Mesenteric fat pad (tissue), 1 donor: ENCODE data around the gene NFIB. TPM values are rescaled to one million over a fixed set of nuclear protein-coding genes. Genes with fewer than 3 reads are reported as not detected.

Experiments used
- DNase-seq: peaks from one replicate; pipeline ENCODE4 v3.0.0-alpha.2; 2020; ENCODE audit warnings: low spot score
- long read RNA-seq: library from polyadenylated mRNA; unstranded; transcript quantifications from one replicate; pipeline ENCODE4 v2.0.0, GENCODE V29; 2020
- total RNA-seq: library from RNA; stranded (reverse); fragmentation: NEBNext Ultra II Directional; extraction: Animal tissue kit (Norgen Biotek cat#: 25700); gene quantifications from one replicate; pipeline ENCODE4 v1.2.1, GENCODE V29; 2021
- donor health status: DM: yes; HTN: yes; CAD: no.

NFIB gene
- total RNA-seq: 143 TPM
- long read RNA-seq, full-length matches to known transcripts: 30 of 89 reads
- long read RNA-seq, partial matches to known transcripts: 16 of 89 reads
- long read RNA-seq, other reads (novel, unspliced or antisense): 43 of 89 reads

- DNase-seq: no peak
Measured at GRCh38 chr9:14313951-14314423, at the start of gene NFIB. TSS of gene NFIB (minus strand) at chr9:14314141. CDS start at chr9:14313511, 630 bp downstream.

DNA sequence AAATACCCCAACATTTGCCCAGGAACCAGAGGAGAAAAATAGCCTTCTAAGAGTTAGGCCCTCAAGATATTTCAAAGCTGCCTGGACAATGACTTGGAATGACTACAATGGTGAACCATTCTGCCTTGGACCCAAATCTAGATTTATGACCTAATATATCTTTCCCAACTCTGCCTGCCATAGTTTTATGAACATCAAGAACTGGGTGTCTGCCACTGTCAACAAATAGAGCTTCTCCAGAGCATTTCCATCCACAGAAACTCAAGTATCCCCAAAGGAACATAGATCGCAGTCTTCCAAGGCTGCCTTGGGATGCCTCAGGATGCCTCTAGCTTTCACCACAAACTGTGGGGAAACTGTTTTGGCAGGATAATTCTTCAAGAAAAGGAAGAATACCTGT, 48.2 kb upstream of the NFIB start:
- DNase-seq: no peak

DNA sequence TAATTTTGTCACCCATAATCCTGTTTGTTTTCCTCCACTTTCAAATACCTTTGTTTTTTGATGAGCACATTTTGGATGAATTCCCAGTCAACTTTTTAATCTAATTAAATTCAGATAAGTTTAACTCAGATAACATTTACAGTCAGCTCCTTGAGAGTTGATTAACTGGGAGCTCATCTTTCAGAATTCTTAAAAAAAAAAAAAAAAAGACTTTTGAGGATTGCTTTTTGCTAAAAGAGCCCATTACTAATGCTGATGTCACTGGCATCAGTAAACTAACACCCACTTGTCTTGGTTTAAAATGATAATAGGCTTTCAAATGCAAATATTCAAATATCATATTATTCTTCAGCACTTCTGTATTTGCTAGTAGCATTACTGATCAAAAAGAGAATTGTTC, 47.1 kb upstream of the NFIB start:
- DNase-seq: no peak

- DNase-seq: no peak
Measured at GRCh38 chr9:14358523-14358922, 44.6 kb upstream of the NFIB start.

GRCh38 chr9:14356351-14357265, 42.7 kb upstream of the NFIB start:
- DNase-seq: no peak

DNA sequence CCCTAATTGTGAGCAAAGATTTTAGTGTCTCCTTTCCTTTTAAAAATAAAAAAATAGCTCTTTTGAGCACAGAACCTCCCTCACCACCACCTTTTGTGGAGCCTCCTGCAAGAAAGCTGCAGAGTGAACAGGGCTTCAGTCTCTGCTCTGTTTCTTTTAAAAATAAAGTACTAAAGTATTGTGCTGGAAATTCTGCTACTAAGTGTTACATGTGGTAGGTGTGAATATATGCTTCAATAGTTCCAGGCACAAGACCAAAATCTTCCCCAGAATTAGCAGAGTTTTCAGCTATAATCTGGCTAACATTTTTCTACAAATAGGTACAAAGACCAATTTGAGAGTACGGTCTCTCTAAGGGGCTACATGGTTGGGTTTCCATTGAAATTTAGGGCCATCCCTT, 40.3 kb upstream of the NFIB start:
- DNase-seq: no peak

DNA sequence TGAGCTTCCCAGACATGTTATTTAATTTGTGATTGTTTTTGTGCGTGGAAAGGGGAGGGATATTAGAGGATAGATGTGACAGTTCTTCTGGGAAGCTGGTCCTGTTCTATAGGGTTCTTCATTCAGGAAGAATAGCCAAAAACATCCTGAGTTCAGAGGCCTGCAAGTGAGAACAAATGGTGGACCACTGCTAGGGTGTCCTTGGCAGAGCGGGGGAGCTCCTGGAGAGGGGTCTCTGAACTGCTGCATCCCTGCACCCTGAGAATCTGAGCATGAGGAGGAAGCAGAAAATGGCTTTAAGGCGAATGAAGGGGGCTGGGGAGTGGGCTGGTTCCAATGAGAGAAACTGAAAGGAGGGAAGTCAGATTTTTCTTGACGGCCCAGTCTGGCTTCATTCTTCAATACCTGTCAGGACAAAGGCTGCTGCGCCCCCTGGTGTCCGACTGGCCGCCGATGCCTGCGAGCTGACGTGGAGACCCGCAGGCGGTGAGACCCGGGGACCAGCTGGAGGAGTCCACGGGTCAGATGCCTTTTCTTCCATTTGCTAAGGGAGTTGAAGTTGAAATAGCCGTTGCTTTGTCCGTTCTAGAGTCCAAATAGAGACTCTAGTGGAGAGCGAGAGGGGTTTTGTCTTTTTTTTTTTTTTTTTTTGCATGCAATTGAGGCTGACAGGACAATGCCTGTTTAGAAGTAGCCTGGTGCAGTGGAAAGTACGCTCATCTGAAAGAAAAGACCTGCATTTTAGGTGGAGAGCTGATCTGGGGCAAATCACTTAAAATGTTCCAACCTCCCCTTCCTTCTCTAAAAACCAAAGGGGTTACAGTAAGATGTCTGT, 39.5 kb upstream of the NFIB start:
- peak; percentile 96 for DNase-seq

- DNase-seq: no peak
Measured at GRCh38 chr9:14352503-14352902, 38.6 kb upstream of the NFIB start.

- DNase-seq: no peak
Measured at GRCh38 chr9:14351221-14351836, 37.4 kb upstream of the NFIB start.

DNA sequence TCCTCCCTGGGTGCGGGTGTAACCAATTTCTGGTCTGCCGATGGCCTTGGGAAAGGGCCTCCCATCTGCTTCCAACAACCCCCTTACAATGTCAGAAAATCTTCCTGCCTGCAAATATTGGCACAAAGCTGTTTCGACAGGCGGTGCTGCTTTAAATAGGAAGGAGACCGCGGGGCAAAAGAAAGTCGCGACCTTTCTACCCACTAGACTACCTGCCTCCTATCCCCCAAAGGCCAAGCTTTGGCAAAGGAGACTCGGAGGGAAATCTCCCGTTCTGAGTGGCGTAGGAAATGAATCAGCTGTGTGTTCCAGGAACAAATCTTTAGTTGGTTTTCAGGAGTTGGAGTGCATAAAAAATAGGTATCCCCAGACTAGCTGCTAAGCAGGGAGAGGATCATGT, 36.8 kb upstream of the NFIB start:
- no peak for DNase-seq

DNA sequence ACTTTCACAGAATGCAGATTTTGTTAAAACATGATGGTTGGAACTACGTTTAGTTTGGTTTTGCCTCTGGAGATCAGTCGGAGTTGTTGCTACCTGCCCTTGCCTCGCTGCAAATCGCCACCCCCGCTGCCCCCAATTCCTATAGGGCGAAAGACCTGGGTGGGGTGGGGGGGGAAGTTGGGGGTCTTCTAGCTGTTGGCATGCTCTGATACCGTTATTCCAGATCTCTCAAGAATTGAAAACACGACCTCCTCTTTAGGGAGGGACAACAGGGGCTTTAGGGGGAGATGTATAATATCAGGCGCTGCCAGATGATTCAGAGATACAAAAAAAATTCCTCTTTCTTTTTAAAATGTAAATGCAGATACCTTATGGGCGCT, 36.4 kb upstream of the NFIB start:
- no peak for DNase-seq

DNA sequence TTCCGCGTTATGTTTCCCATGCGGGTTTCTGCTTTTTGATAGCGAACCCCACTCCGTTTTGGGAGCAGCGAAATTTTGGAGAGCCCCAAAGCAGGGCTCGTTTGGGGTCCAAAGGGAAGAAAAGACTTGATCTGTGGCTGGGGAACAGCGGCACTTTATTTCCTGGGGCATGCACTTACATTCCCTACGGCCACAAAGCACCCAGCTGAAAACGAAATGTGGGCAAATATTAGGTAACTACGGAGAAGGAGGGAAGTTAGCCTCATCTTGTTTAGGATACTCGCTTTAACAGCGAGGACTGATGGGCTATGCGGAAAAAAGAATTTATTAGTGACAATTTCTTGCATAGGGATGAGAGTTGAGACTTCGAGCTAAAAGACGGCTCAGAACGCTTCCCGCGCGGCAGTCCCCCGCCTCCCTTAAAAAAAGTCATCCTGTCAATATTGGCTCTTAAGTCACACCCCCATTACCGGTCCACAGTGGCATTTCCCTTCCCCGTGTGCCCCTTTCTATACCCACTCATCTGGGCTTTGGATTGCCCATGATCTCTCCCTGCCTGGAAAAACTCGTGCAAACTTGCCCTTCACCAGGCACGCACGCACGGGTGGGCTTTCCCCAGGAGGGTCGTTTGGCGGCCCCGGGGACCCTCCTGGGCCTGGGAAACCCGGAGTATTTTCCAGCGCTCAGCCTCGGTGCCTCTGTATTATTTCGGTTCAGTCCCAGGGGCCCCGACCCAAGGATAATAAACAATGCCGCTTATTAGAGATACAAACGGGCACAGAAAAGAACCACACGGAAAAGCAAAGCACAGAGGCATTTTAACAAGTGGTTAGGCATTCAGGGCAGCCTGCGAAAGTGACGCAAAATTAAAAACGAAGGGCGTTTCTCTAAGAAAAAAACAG, 35.8 kb upstream of the NFIB start:
- no peak for DNase-seq

GRCh38 chr9:14349146-14349446, 35.2 kb upstream of the NFIB start:
- DNase-seq: no peak

GRCh38 chr9:14348373-14349145, 34.6 kb upstream of the NFIB start:
- DNase-seq: no peak

GRCh38 chr9:14348123-14348372, 34.1 kb upstream of the NFIB start:
- DNase-seq: no peak

DNA sequence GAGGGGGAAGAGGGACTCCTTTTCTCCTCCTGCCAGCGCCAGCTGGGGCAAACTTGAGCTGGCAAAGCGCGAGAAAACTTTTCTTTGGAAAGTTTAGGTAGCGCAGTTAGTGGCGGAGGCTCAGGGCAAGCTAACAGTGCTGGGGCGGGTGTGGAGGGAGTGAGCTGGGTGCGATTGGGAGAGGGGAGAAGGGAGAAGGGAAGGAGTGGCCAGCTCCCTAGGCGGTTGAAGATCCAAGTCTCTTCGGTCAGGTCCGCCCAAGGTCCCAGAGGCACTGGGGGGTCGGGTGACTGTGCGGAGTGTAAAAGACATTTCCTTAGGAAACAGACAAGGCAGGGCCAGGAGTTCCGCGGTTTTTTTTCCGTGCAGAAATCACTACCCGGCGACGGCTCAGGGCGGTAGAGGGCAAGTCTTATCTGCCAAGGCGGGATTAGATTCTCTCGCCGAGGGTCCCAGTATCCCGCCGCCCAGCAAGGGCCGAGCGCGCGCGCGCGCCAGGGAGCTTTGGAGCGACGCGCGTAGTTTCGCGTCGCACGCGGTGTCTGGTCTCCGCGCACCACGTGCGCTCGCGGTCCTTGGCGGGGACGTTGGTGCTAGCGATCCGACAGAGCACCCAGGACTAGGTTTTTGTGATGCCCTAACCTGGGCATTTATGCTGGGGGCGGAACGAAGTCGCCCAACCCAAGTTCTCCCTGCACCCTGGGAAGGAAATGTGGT, 33.6 kb upstream of the NFIB start:
- no peak for DNase-seq

- DNase-seq: no peak
Measured at GRCh38 chr9:14346811-14347405, 33.0 kb upstream of the NFIB start.

DNA sequence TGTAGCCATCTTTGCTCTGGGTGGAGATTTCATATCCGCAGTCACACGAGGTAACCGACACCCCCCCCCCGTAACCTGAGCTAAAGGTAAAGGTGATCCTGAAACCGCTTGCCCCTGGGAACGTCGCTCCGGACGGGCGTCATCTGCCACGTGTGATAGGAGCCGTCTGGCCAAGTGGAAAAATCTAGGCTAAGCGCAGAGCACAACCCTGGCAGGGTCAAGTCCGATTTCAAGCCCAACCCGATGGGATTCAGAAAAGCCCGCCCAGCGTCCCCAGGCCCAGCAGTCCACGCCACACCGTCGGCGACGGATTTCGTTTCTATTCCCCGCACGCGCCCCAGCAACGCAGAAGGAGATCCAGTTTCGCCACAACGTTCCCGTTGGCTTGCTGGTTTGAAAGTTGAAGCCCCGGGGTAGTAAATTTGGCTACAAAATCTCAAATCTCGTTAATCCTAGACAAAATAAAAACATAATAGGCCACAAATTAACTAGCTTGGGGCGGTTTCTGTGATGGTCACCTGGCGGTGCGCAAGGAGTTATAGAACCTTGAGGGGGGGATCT, 32.4 kb upstream of the NFIB start:
- DNase-seq: no peak
